Lung (tissue), 12 donors: ENCODE measurements around the gene DNAH1. TPM values are rescaled to one million over a fixed set of nuclear protein-coding genes. Genes with fewer than 3 reads are reported as not detected.

Experiments used
- ATAC-seq: fragments of 200-7000 bp; cut with Tn5 transposase; one replicate; pipeline ENCODE4 v1.9.1; 2020; ENCODE audit warnings: moderate number of reproducible peaks; ENCODE audit not compliant: insufficient read depth, low FRiP score
- DNase-seq, 3 donors: peaks; one replicate each; pipeline ENCODE4 v3.0.0-alpha.2; 2013 to 2017
- H3K27ac ChIP-seq, 2 donors: one replicate each; pipeline ENCODE4 v1.5.1; 2013; ENCODE audit warnings: mild to moderate bottlenecking in 2 of 2, moderate library complexity in 2 of 2, control low read depth in 1 of 2, inconsistent platforms in 1 of 2, low read depth in 1 of 2, low read length in 1 of 2
- H3K27me3 ChIP-seq, 3 donors: one replicate each; pipeline ENCODE4 v1.5.1; 2013; ENCODE audit warnings: low read length in 2 of 3; ENCODE audit not compliant: control insufficient read depth in 3 of 3, insufficient read depth in 3 of 3
- H3K36me3 ChIP-seq, 4 donors: one replicate each; pipeline ENCODE4 v1.5.1; 2013; ENCODE audit warnings: low read length in 4 of 4, mild to moderate bottlenecking in 1 of 4, moderate library complexity in 1 of 4; ENCODE audit not compliant: control insufficient read depth in 4 of 4, insufficient read depth in 4 of 4
- H3K4me1 ChIP-seq, 5 donors: one replicate each; pipeline ENCODE4 v1.5.1; 2013; ENCODE audit warnings: low read length in 5 of 5, mild to moderate bottlenecking in 2 of 5, moderate library complexity in 1 of 5; ENCODE audit not compliant: control insufficient read depth in 5 of 5, insufficient read depth in 5 of 5
- H3K4me3 ChIP-seq: one replicate; pipeline ENCODE4 v1.5.1; 2013; ENCODE audit warnings: mild to moderate bottlenecking, control low read depth, moderate library complexity
- H3K9ac ChIP-seq, 2 donors: one replicate each; pipeline ENCODE4 v1.5.1; 2013; ENCODE audit warnings: low read length in 2 of 2, control low read depth in 1 of 2; ENCODE audit not compliant: insufficient read depth in 1 of 2
- H3K9me3 ChIP-seq, 4 donors: one replicate each; pipeline ENCODE4 v1.5.1; 2013; ENCODE audit warnings: low read length in 3 of 4, mild to moderate bottlenecking in 1 of 4, moderate library complexity in 1 of 4; ENCODE audit not compliant: control insufficient read depth in 4 of 4, insufficient read depth in 3 of 4
- CTCF ChIP-seq: IDR thresholded peaks from 2 replicates; pipeline ENCODE4 v1.5.1; 2012; ENCODE audit warnings: mild to moderate bottlenecking; ENCODE audit errors: control extremely low read depth, extremely low read depth
- WGBS, 2 donors: extraction: QIAGEN DNeasy Blood & Tissue Kit; methylation state at CpG; one replicate each; pipeline ENCODE4 v1.1.7; 2013; 5-methylcytosine and 5-hydroxymethylcytosine counted together
- polyA plus RNA-seq, 2 donors: library from polyadenylated mRNA; stranded (reverse); fragments of 200-250 nt; gene quantifications; one replicate each; pipeline ENCODE4 v1.2.1, GENCODE V29; 2013
- total RNA-seq, 2 donors: library from RNA; depleted of rRNA in 1 of 2; stranded (reverse); fragments of >200 nt in 1 of 2; gene quantifications; one replicate each; pipeline ENCODE4 v1.2.1, GENCODE V29; 2014 to 2021
- donor health status: control.
- donor health status: control.
- donor health status: Bipolar disorder and iron deficiency.
- donor health status: healthy.
- donor health status: DM: yes; HTN: yes; CAD: no.

The DNAH1 gene
- total and polyA plus RNA-seq, 4 donors = 6.1 to 21.5 (median 11.4) TPM

- Histone ChIP-seq H3K4me1 (no peaks in the 10 kb centered on the region), H3K9me3 (no peaks in the 10 kb centered on the region), H3K27me3 (no peaks in the 10 kb centered on the region), H3K27ac (no peak overlapping the region), H3K4me3 (no peak overlapping the region), H3K36me3 (peaks cover 0 to 67% (median 3%) of the 10 kb centered on the region in 4 donors), H3K9ac (no peak overlapping the region)
- ATAC-seq (no peak), DNase-seq (no peak)
- 94 to 97% methylated on average over 9 of the region's 9 CpGs for WGBS, 2 donors
- no peak for TF ChIP-seq CTCF
Observed at GRCh38 chr3:52361011-52361410, 44.9 kb downstream of the DNAH1 start.

- no peak overlapping the region for H3K9ac ChIP-seq
- H3K36me3 ChIP-seq = peaks cover 0 to 69% (median 3%) of the 10 kb centered on the region in 4 donors
- no peak for TF ChIP-seq CTCF
- 98 to 100% methylated on average over 13 of the region's 13 CpGs for WGBS, 2 donors
- no peak overlapping the region for H3K4me3 ChIP-seq
- DNase-seq (no peak), ATAC-seq (no peak)
- no peaks in the 10 kb centered on the region for H3K9me3 ChIP-seq
- H3K27me3 ChIP-seq = no peaks in the 10 kb centered on the region
- no peak overlapping the region for H3K27ac ChIP-seq
- no peaks in the 10 kb centered on the region for H3K4me1 ChIP-seq
Observed at GRCh38 chr3:52361454-52361853, 45.3 kb downstream of the DNAH1 start.

GRCh38 chr3:52361898-52362297, 45.8 kb downstream of the DNAH1 start:
- H3K36me3 ChIP-seq = peaks cover 0 to 69% (median 3%) of the 10 kb centered on the region in 4 donors
- H3K4me3 ChIP-seq = no peak overlapping the region
- WGBS, 2 donors = 88 to 93% methylated on average over 4 of the region's 4 CpGs
- no peak for TF ChIP-seq CTCF
- H3K4me1 ChIP-seq = no peaks in the 10 kb centered on the region
- H3K9me3 ChIP-seq = no peaks in the 10 kb centered on the region
- no peak overlapping the region for H3K27ac ChIP-seq
- ATAC-seq = no peak
- no peaks in the 10 kb centered on the region for H3K27me3 ChIP-seq
- peak in 1 of 3 donors; percentile 13 for DNase-seq
- no peak overlapping the region for H3K9ac ChIP-seq

- DNase-seq (no peak), ATAC-seq (no peak)
- Histone ChIP-seq H3K36me3 (peaks cover 0 to 63% (median 3%) of the 10 kb centered on the region in 4 donors), H3K4me3 (no peak overlapping the region), H3K27ac (no peak overlapping the region), H3K27me3 (no peaks in the 10 kb centered on the region), H3K9me3 (no peaks in the 10 kb centered on the region), H3K9ac (no peak overlapping the region), H3K4me1 (no peaks in the 10 kb centered on the region)
- WGBS, 2 donors = 95 to 98% methylated on average over 19 of the region's 19 CpGs
- TF ChIP-seq CTCF = no peak
Observed at GRCh38 chr3:52364322-52365035, 48.4 kb downstream of the DNAH1 start.
